ENCODE measurements around the gene TFF3. TPM values are rescaled to one million over a fixed set of nuclear protein-coding genes. Genes with fewer than 3 reads are reported as not detected.

The TFF3 gene
- total and polyA plus RNA-seq, 2 of the 13 experiments (the other 11 are each of a cell fraction or from before 2014, with no cell fraction given), result 14.2 to 26.9 TPM

- Histone ChIP-seq H3K27ac (ENCODE audit: extremely low read length, insufficient read depth, low read length) (no peak overlapping the region), H3K36me3 (replicated peaks in 1 of 2; ENCODE audit: control insufficient read depth in 1 of 2, insufficient read depth in 2 of 2, low read length in 2 of 2) (no peaks in the 10 kb centered on the region), H3K4me2 (ENCODE audit: low read depth, low read length) (no peak overlapping the region), H3K9me3 (ENCODE audit: low read length) (no peaks in the 10 kb centered on the region), H3K4me1 (ENCODE audit: insufficient read depth, low read length) (peaks cover 57% of the 10 kb centered on the region), H4K20me1 (ENCODE audit: insufficient read depth, low read length) (no peaks in the 10 kb centered on the region), H3K79me2 (ENCODE audit: insufficient read depth, low read length) (no peaks in the 10 kb centered on the region), H3K27me3 (ENCODE audit: control insufficient read depth in 1 of 2, insufficient read depth in 2 of 2, low read length in 2 of 2) (peaks cover 1 to 9% of the 10 kb centered on the region in 2 experiments; a peak in 4 of 5 replicates), H2AFZ (ENCODE audit: low read length) (no peak overlapping the region), H3K4me3 (replicated peaks in 1 of 3; ENCODE audit: insufficient read depth in 1 of 3, low read depth in 2 of 3, low read length in 3 of 3) (no peak overlapping the region), H3K9ac (ENCODE audit: insufficient read depth, low read depth, low read length) (no peak overlapping the region)
- DNase-seq (ENCODE audit: low spot score), result no peak
- POLR2A ChIA-PET, result no interaction called here
- BruUV-seq (replicated peaks), result no TSS peak
- intact Hi-C loops (cut with micrococcal nuclease; ENCODE audit: unreplicated experiment), result no loop called here
- in situ Hi-C loops (cut with HindIII; ENCODE audit: extremely low pct_ligation_motif_present, low pct_unique_long_range_greater_than_20kb), result no loop called here
- WGBS (ENCODE audit: low lambda C conversion rate), result 77% methylated on average over 12 of the region's 14 CpGs
- no peak for ATAC-seq
- TF ChIP-seq ZNF770 (CRISPR knock-in tag; IDR thresholded peaks at IDR 0.05) (peak; percentile 58; the same call in 1 of the 2 replicates), ZBTB46 (CRISPR knock-in tag; IDR thresholded peaks at IDR 0.05; ENCODE audit: borderline replicate concordance) (no peak), ZBTB33 (CRISPR knock-in tag; IDR thresholded peaks at IDR 0.05) (peak; percentile 90)
- no peak for FAIRE-seq
- CTCF ChIA-PET (ENCODE audit: low intra/inter-chr PET ratio, low total read pairs), result interaction anchor here (2.9 to 4.8 kb wide), 2 partner anchors 70 to 138 kb away, joined by 16 to 20 read pairs; no protein-coding TSS in a partner anchor
Measured at GRCh38 chr21:42311160-42311559, 4.0 kb downstream of the TFF3 start.
